Activated CD4-positive, alpha-beta T cell treated with anti-CD3 and anti-CD28 coated beads for 1 hour (primary cell): ENCODE results near the gene MYH10.

Experiments
- DNase-seq: peaks from one replicate; pipeline ENCODE4 v3.0.0-alpha.2; 2020

MYH10 gene

GRCh38 chr17:8490256-8491023, 140.1 kb downstream of the MYH10 start:
- DNase-seq: no peak

- DNase-seq: no peak
Observed at GRCh38 chr17:8489841-8490240, 140.7 kb downstream of the MYH10 start.

- DNase-seq: no peak
Observed at GRCh38 chr17:8488901-8489300, 141.6 kb downstream of the MYH10 start.

GRCh38 chr17:8488491-8488890, 142.0 kb downstream of the MYH10 start:
- DNase-seq: no peak

- no peak for DNase-seq
Observed at GRCh38 chr17:8487743-8488142, 142.8 kb downstream of the MYH10 start.

- DNase-seq: no peak
Observed at GRCh38 chr17:8487130-8487645, 143.3 kb downstream of the MYH10 start.

GRCh38 chr17:8485491-8485890, 145.0 kb downstream of the MYH10 start:
- no peak for DNase-seq

- DNase-seq: no peak
Observed at GRCh38 chr17:8484465-8484864, 146.1 kb downstream of the MYH10 start.

GRCh38 chr17:8482546-8482945, 148.0 kb downstream of the MYH10 start:
- DNase-seq: no peak

GRCh38 chr17:8481703-8482102, 148.8 kb downstream of the MYH10 start:
- no peak for DNase-seq

- no peak for DNase-seq
Observed at GRCh38 chr17:8481089-8481488, 149.4 kb downstream of the MYH10 start.

- no peak for DNase-seq
Observed at GRCh38 chr17:8480011-8480976, 150.2 kb downstream of the MYH10 start.

- DNase-seq: no peak
Observed at GRCh38 chr17:8479431-8479947, 151.0 kb downstream of the MYH10 start.

- DNase-seq: no peak
Observed at GRCh38 chr17:8477715-8478441, 152.6 kb downstream of the MYH10 start.

- DNase-seq: no peak
Observed at GRCh38 chr17:8477171-8477570, 153.4 kb downstream of the MYH10 start.

- DNase-seq: no peak
Observed at GRCh38 chr17:8476741-8477140, 153.8 kb downstream of the MYH10 start.

GRCh38 chr17:8475781-8476180, 154.7 kb downstream of the MYH10 start:
- DNase-seq: no peak

GRCh38 chr17:8475227-8475626, 155.3 kb downstream of the MYH10 start:
- DNase-seq: no peak

- no peak for DNase-seq
Observed at GRCh38 chr17:8474826-8475225, 155.7 kb downstream of the MYH10 start.

- no peak for DNase-seq
Observed at GRCh38 chr17:8473451-8474192, 156.9 kb downstream of the MYH10 start.

- no peak for DNase-seq
Observed at GRCh38 chr17:8472663-8473062, 157.9 kb downstream of the MYH10 start.

- DNase-seq: no peak
Observed at GRCh38 chr17:8470447-8471047, 160.0 kb downstream of the MYH10 start.
